Measurements from ENCODE around the gene PLXNB3.

PLXNB3 gene

DNA sequence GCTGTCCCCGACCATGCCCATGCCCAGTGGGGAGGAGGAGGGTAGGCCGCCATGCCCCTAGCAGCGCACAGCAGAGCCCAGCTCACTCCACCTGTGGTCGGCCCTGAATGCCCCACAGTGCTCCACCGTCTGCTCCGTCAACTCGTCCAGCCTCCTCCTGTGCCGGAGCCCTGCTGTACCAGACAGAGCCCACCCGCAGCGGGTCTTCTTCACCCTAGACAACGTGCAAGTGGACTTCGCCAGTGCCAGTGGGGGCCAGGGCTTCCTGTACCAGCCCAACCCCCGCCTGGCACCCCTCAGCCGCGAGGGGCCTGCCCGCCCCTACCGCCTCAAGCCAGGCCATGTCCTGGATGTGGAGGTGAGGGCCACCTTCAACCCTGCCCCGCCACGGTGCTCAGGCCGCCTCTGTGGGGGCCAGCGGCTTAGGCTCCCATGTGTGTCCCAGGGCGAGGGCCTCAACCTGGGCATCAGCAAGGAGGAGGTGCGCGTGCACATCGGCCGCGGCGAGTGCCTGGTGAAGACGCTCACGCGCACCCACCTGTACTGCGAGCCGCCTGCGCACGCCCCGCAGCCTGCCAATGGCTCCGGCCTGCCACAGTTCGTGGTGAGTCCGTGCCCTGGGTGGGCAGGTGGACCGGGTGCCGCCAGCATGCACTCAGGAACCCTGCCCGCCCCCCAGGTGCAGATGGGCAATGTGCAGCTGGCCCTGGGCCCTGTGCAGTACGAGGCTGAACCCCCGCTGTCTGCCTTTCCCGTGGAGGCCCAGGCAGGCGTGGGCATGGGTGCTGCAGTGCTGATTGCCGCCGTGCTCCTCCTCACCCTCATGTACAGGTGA lies 9.9 kb downstream of the PLXNB3 start:
- no peak for DNase-seq (ENCODE audit: low read depth)

DNA sequence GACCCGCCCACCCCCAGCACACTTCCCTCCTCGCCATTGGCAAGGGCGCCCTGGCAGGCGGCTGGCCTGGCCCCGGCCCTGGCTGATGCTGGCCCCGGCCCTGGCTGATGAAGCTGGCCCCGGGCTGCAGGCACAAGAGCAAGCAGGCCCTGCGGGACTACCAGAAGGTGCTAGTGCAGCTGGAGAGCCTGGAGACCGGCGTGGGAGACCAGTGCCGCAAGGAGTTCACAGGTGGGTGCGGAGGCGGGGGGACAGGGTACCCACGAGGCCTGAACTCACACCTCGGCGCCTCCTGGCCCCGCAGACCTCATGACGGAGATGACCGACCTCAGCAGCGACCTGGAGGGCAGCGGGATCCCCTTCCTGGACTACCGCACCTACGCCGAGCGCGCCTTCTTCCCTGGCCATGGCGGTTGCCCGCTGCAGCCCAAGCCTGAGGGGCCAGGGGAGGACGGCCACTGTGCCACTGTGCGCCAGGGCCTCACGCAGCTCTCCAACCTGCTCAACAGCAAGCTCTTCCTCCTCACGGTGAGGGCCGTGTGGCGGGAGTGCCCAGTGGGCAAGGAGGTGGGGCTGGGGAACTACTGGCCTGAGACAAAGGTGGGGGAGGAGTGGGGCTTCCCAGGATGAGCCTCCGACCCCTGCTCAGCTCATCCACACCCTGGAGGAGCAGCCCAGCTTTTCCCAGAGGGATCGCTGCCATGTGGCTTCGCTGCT lies 10.7 kb downstream of the PLXNB3 start:
- no peak for DNase-seq (ENCODE audit: low read depth)

DNA sequence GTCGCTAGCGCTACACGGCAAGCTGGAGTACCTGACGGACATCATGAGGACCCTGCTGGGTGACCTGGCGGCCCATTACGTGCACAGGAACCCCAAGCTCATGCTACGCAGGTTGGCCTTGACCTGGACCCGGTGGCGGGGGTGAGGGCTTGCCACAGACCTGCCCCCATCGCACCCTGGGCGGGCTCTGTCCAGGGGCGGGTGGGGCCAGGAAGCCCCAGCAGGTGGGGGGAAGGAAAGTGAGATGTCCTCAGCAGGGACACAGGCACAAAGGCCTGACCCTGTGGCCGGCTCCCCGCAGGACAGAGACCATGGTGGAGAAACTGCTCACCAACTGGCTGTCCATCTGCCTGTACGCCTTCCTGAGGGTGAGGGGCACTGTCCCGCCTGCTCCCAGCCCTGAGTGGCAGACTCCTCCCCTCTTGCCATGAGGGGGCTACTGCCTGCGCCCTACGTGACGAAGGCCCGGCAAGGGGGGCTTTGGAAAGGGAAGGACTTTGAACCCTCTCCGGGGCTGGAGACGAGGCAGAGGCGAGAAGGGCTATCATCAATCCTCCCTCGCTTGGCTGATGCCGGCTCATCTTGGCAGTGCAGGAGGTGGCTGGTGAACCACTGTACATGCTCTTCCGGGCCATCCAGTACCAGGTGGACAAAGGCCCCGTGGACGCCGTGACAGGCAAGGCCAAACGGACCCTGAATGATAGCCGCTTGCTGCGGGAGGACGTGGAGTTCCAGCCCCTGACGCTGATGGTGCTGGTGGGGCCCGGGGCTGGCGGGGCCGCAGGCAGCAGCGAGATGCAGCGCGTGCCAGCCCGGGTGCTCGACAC lies 11.5 kb downstream of the PLXNB3 start:
- DNase-seq (ENCODE audit: low read depth) = no peak

- DNase-seq (ENCODE audit: low read depth) = no peak
These were observed 12.1 kb downstream of the PLXNB3 start for GRCh38 chrX:153776120-153776599.

- no peak for DNase-seq (ENCODE audit: low read depth)
These were observed 12.6 kb downstream of the PLXNB3 start for GRCh38 chrX:153776611-153777045.

DNA sequence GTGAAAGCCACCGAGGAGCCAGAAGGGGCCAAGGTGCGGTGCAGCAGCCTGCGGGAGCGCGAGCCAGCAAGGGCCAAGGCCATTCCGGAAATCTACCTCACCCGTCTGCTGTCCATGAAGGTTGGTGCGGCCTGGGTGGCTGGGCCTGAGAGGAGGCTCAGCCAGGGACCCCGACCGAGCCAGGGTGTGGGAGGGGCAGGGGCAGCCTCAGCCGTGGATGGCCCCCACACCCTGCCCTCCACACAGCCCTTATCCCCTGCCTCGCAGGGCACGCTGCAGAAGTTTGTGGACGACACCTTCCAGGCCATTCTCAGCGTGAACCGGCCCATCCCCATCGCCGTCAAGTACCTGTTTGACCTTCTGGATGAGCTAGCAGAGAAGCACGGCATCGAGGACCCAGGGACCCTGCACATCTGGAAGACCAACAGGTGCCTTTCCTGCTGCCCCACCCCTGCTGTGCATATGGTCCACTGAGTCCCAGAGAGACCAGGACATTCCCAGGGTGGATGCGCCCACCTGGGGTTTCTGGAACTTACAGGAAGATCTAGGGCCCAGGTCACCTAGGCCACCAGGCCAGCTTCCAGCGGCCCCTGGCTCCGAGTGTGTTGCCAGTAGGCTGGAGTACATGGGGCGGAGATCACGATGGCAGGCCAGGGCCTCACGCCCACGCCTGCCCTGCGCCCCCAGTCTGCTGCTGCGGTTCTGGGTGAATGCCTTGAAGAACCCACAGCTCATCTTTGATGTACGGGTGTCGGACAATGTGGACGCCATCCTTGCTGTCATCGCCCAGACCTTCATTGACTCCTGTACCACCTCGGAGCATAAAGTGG lies 13.4 kb downstream of the PLXNB3 start:
- DNase-seq (ENCODE audit: low read depth) = no peak

GRCh38 chrX:153778181-153778580 lies 14.1 kb downstream of the PLXNB3 start:
- no peak for DNase-seq (ENCODE audit: low read depth)

GRCh38 chrX:153778684-153779101 lies 14.6 kb downstream of the PLXNB3 start:
- no peak for DNase-seq (ENCODE audit: low read depth)

GRCh38 chrX:153779891-153780677 lies 16.0 kb downstream of the PLXNB3 start:
- DNase-seq (ENCODE audit: low read depth) = no peak

DNA sequence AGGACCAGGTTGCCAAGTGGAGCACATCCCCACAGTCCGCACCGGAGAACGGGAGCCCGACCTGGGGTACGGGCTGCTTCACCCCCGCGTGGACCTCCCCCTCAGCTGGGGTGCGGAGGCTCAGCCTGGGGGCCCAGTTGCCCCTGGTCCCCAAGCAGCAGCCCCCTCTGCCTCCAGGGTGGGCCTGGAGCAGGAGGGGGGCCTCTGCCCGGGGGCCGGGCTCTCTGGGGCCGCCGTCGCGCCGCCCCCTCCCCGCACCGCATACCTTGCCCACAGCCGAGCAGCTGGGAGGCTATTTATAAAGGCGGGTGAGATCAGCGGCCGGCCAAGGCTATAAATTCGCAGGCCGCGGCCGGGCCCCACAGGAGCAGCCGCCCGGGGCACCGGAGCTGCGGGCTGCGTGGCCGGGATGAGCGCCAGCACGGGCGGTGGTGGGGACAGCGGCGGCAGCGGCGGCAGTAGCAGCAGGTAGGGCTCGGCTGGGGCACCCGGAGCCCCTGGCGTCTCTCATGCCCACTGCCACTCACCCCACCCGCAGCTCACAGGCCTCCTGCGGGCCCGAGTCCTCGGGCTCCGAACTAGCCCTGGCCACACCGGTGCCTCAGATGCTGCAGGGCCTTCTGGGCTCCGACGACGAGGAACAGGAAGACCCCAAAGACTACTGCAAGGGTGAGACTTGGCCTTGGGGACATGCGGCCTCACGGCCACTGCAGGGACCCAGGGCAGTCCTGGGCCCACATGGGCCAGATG lies 16.8 kb downstream of the PLXNB3 start, which contains the start of gene SRPK3:
Gene SRPK3, plus strand, starts transcription at position 364 of the 750 bp plus-strand sequence. Its CDS starts 46 bp downstream, at position 410.
- no peak for DNase-seq (ENCODE audit: low read depth)

GRCh38 chrX:153781428-153782047 lies 17.5 kb downstream of the PLXNB3 start:
- no peak for DNase-seq (ENCODE audit: low read depth)

GRCh38 chrX:153782313-153782712 lies 18.3 kb downstream of the PLXNB3 start:
- DNase-seq (ENCODE audit: low read depth) = no peak

- no peak for DNase-seq (ENCODE audit: low read depth)
These were observed 18.8 kb downstream of the PLXNB3 start for GRCh38 chrX:153782871-153783270.

DNA sequence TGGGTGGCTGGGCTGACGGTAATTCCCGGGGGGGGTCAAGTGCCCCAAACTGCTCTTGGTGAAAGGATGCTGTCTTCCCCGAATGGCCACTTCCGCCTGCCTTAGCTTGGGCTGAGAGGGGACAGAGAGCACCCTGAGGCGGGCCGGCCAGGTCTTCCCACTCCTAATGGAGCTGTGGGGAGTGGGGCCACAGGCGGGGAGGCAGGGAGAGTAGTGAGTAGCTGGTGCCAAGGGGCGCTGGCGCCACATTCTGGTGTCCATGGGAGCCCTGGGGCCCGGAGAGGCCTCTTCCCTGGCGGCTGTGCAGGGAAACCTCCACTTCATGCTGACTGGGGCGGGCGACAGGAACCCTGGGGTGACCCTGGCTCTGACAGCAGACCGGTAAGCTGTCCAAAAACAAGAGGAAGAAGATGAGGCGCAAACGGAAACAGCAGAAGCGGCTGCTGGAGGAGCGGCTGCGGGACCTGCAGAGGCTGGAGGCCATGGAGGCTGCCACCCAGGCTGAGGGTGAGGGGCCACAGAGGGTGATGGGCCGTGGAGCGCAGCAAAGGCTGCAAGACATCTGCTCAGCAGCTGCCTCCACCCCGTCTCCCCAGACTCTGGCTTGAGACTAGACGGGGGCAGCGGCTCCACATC lies 19.4 kb downstream of the PLXNB3 start:
- DNase-seq (ENCODE audit: low read depth) = no peak

GRCh38 chrX:153784325-153784967 lies 20.4 kb downstream of the PLXNB3 start:
- DNase-seq (ENCODE audit: low read depth) = no peak

GRCh38 chrX:153786669-153787068 lies 22.6 kb downstream of the PLXNB3 start:
- DNase-seq (ENCODE audit: low read depth) = no peak

GRCh38 chrX:153789654-153790053 lies 25.6 kb downstream of the PLXNB3 start:
- DNase-seq (ENCODE audit: low read depth) = no peak

Measured in T follicular helper cell (primary cell).